Prostate gland (tissue), 2 donors: Measurements from ENCODE around the gene RBM15B. TPM values are rescaled to one million over a fixed set of nuclear protein-coding genes. Genes with fewer than 3 reads are reported as not detected.

Experiments
- DNase-seq: peaks from one replicate; pipeline ENCODE4 v3.0.0-alpha.2; 2019; ENCODE audit warnings: low spot score
- H3K27ac ChIP-seq, 2 donors: fragments of 200-600 bp; sonication (generic); 2 replicates each; pipeline ENCODE4 v1.5.1; 2017 to 2019
- H3K27me3 ChIP-seq: fragments of 200-600 bp; sonication (generic); replicated peaks from 2 replicates; pipeline ENCODE4 v1.5.1; 2019; ENCODE audit not compliant: insufficient read depth
- H3K36me3 ChIP-seq, 2 donors: fragments of 200-600 bp; sonication (generic); 1 replicate in 1 of 2; 2 replicates in 1 of 2; pipeline versions ENCODE4 v1.5.1 to v1.8.1; 2017 to 2019
- H3K4me1 ChIP-seq: fragments of 200-600 bp; sonication (generic); replicated peaks from 2 replicates; pipeline ENCODE4 v1.5.1; 2019
- H3K4me3 ChIP-seq, 2 donors: fragments of 200-600 bp; sonication (generic); 2 replicates each; pipeline ENCODE4 v1.5.1; 2017 to 2019
- H3K9me3 ChIP-seq: fragments of 200-600 bp; sonication (generic); 2 replicates; pipeline ENCODE4 v1.5.1; 2017
- POLR2A ChIP-seq: fragments of 450-650 bp; IDR thresholded peaks from one replicate; pipeline ENCODE4 v1.6.1; 2016; ENCODE audit warnings: antibody characterized with exemption, mild to moderate bottlenecking
- POLR2AphosphoS5 ChIP-seq: sonication (generic); formaldehyde crosslinking; IDR thresholded peaks from one replicate; pipeline ENCODE4 v1.6.1; 2017; ENCODE audit warnings: antibody characterized with exemption
- WGBS: methylation state at CpG from one replicate; pipeline ENCODE4 v1.1.5; 2018; 5-methylcytosine and 5-hydroxymethylcytosine counted together
- intact Hi-C: fragments of 100-400 bp; cut with DNase I; formaldehyde crosslinking; loops from one replicate; pipeline ENCODE4 v1.14.2; 2022
- total RNA-seq, 2 donors: library from RNA; depleted of rRNA; stranded (reverse); fragments of >200 nt; gene quantifications; one replicate each; pipeline ENCODE4 v1.1.0, GENCODE V29; 2016
- TF ChIP-seq, protein P1 (sequence below), 4 experiments: fragments of 200-600 bp in 2 of 4; fragments of 450-650 bp in 2 of 4; sonication (generic) in 2 of 4; IDR thresholded peaks; 1 replicate in 3 of 4; 2 replicates in 1 of 4; pipeline ENCODE4 v1.5.1; 2016 to 2019; ENCODE audit warnings: antibody characterized with exemption in 4 of 4, mild to moderate bottlenecking in 2 of 4, moderate library complexity in 2 of 4

The RBM15B gene, protein sequence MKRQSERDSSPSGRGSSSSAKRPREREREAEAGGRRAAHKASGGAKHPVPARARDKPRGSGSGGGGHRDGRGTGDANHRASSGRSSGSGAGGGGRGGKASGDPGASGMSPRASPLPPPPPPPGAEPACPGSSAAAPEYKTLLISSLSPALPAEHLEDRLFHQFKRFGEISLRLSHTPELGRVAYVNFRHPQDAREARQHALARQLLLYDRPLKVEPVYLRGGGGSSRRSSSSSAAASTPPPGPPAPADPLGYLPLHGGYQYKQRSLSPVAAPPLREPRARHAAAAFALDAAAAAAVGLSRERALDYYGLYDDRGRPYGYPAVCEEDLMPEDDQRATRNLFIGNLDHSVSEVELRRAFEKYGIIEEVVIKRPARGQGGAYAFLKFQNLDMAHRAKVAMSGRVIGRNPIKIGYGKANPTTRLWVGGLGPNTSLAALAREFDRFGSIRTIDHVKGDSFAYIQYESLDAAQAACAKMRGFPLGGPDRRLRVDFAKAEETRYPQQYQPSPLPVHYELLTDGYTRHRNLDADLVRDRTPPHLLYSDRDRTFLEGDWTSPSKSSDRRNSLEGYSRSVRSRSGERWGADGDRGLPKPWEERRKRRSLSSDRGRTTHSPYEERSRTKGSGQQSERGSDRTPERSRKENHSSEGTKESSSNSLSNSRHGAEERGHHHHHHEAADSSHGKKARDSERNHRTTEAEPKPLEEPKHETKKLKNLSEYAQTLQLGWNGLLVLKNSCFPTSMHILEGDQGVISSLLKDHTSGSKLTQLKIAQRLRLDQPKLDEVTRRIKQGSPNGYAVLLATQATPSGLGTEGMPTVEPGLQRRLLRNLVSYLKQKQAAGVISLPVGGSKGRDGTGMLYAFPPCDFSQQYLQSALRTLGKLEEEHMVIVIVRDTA
- total RNA-seq: 10 to 100 TPM; 34.1 to 40.1 TPM

DNA sequence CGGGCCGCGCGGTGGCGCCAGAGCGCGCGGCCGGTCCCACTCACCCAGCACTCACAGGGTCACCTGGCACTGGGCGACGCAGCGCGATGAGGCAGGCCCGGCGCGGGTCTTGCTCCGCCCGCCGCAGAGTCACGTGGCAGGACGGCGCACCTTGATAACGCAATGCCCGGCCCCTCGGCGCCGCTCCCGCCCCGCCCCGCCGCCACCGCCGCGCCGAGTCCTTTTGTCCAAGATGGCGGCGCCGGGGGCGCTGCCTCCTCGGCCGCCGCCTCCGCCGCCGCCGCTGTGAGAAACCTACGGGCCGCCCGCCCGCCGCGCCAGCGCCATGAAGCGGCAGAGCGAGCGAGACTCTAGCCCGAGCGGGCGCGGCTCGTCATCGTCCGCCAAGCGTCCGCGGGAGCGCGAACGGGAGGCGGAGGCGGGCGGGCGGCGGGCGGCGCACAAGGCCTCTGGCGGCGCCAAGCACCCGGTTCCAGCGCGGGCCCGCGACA is at the start of gene RBM15B:
RBM15B (plus strand) TSS at position 211 of the 491 bp plus-strand sequence; CDS start at position 326, 115 bp downstream.
- H3K4me1 ChIP-seq: peaks cover 38% of the 10 kb centered on the region

DNA sequence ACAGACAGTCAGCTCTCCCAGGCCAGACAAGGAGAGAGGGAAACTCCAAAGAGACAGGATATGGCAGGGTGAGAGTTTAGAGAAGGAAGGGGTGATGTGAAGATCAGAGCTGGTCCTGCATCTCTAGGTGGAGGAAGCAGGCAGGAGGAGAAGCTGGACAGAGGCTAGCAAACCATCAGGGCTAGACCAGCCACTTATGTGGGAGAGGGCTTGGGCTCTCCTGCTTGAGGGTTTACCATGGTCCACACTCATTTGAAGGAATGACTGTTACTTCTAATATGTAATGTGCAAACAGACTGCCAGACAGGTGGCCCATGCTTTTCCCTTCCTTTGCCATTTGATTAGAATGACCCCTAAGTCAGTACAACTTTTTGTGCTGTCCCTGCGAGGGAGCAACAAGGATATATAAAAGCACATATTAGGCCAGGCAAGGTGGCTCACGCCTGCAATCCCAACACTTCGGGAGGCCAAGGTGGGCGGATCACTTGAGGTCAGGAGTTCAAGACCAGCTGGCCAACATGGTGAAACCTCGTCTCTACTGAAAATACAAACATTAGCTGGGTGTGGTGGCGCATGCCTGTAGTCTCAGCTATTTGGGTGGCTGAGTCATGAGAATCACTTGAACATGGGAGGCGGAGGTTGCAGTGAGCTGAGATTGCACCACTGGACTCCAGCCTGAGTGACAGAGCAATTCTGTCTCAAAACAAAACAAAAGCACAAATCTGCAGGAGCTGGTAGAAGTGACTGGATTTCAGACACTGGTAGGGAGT is 47.0 kb upstream of the RBM15B start:
- intact Hi-C loops: no loop called here
- Histone ChIP-seq H3K9me3 (no peaks in the 10 kb centered on the region), H3K27ac (no peak overlapping the region), H3K27me3 (no peaks in the 10 kb centered on the region), H3K4me3 (no peak overlapping the region), H3K4me1 (no peaks in the 10 kb centered on the region), H3K36me3 (no peaks in the 10 kb centered on the region)
- TF ChIP-seq POLR2AphosphoS5 (no peak), POLR2A (no peak)
- TF ChIP-seq, protein P1, sequence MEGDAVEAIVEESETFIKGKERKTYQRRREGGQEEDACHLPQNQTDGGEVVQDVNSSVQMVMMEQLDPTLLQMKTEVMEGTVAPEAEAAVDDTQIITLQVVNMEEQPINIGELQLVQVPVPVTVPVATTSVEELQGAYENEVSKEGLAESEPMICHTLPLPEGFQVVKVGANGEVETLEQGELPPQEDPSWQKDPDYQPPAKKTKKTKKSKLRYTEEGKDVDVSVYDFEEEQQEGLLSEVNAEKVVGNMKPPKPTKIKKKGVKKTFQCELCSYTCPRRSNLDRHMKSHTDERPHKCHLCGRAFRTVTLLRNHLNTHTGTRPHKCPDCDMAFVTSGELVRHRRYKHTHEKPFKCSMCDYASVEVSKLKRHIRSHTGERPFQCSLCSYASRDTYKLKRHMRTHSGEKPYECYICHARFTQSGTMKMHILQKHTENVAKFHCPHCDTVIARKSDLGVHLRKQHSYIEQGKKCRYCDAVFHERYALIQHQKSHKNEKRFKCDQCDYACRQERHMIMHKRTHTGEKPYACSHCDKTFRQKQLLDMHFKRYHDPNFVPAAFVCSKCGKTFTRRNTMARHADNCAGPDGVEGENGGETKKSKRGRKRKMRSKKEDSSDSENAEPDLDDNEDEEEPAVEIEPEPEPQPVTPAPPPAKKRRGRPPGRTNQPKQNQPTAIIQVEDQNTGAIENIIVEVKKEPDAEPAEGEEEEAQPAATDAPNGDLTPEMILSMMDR (IDR thresholded peaks at IDR 0.05): no peak
- no peak for DNase-seq
- 88% methylated on average over 7 of the region's 7 CpGs for WGBS

More for the DNA sequence above, at the start of gene RBM15B:
- under 1% methylated on average over 73 of the region's 83 CpGs for WGBS
- TF ChIP-seq POLR2AphosphoS5: peak; percentile 94
- TF ChIP-seq, protein P1 (IDR thresholded peaks at IDR 0.05): peak in 3 of 4 experiments; percentile 90 to 99 (median 97)
- peak; percentile 58 for TF ChIP-seq POLR2A
- Histone ChIP-seq H3K27ac (peak within 1 kb of the TSS; percentile 67 to 90), H3K27me3 (no peaks in the 10 kb centered on the region), H3K4me3 (peak within 1 kb of the TSS; percentile 74 to 88), H3K9me3 (no peaks in the 10 kb centered on the region), H3K36me3 (no peaks in the 10 kb centered on the region)
- peak; percentile 97 for DNase-seq
- intact Hi-C loops: loop anchor here (5.0 kb wide), 1 partner anchor 111 kb away; the partner anchor contains the start of gene DCAF1

DNA sequence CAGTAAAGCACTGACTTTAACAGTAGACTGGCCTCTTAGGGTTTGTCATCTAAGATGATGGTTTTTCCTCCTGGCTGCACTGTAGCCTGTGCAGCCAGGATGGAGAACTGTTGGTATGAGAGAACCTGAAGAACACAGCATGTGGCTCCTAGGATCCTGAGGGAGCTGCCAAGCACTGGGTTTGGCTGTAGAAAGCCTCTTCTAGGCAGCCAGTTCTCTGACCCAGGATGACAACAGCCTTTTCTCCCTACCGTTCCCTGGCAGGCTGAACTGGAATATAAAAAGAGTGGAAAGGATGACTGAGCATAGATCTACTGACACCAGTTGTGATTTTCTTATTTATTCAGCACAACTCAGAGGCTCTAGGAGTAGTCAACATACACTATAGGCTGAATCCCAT is 40.3 kb upstream of the RBM15B start:
- 85% methylated on average over 1 of the region's 1 CpG for WGBS

DNA sequence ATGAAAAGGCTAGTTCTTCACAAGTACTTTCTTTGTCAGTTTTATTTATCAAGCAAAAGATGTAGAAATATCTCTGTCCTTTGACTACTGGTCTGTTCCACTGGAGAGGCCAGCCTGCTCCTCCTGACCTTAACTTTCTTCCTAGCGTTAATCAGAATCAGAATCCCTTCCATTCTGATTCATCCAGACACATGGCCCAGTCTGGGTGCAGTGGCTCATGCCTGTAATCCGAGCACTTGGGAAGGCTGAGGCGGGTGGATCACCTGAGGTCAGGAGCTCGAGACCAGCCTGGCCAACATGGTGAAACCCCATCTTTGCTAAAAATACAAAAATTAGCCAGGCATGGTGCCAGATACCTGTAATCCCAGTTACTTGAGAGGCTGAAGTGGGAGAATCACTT is 38.0 kb upstream of the RBM15B start:
- Histone ChIP-seq H3K9me3 (no peaks in the 10 kb centered on the region), H3K4me3 (no peak overlapping the region), H3K27ac (no peak overlapping the region), H3K36me3 (no peaks in the 10 kb centered on the region), H3K27me3 (no peaks in the 10 kb centered on the region), H3K4me1 (peaks cover 2% of the 10 kb centered on the region)
- TF ChIP-seq, protein P1 (IDR thresholded peaks at IDR 0.05): no peak
- TF ChIP-seq POLR2A (no peak), POLR2AphosphoS5 (no peak)
- WGBS: 92% methylated on average over 4 of the region's 4 CpGs
- no peak for DNase-seq
- intact Hi-C loops: no loop called here

More for the DNA sequence above, 40.3 kb upstream of the RBM15B start:
- Histone ChIP-seq H3K27me3 (no peaks in the 10 kb centered on the region), H3K9me3 (no peaks in the 10 kb centered on the region), H3K27ac (no peak overlapping the region), H3K36me3 (no peaks in the 10 kb centered on the region), H3K4me1 (no peaks in the 10 kb centered on the region), H3K4me3 (no peak overlapping the region)
- DNase-seq: no peak
- TF ChIP-seq, protein P1 (IDR thresholded peaks at IDR 0.05): no peak
- TF ChIP-seq POLR2AphosphoS5 (no peak), POLR2A (no peak)
- intact Hi-C loops: no loop called here
